Rectal smooth muscle tissue (tissue), 1 donor: ENCODE results near the gene CTSW.
"Not testable (repeated sequence)": the region's sequence is repeated elsewhere in the genome, so short reads cannot be mapped to it uniquely, and the experiment has no call there.

ENCODE experiments used
- H3K27ac ChIP-seq: one replicate; pipeline ENCODE4 v1.7.0; 2013; ENCODE audit warnings: low read depth, low read length, inconsistent platforms
- H3K27me3 ChIP-seq: one replicate; pipeline ENCODE4 v1.7.0; 2013; ENCODE audit warnings: low read length; ENCODE audit not compliant: control insufficient read depth, insufficient read depth
- H3K36me3 ChIP-seq: one replicate; pipeline ENCODE4 v1.7.0; 2013; ENCODE audit warnings: low read length; ENCODE audit not compliant: control insufficient read depth, insufficient read depth
- H3K4me1 ChIP-seq: one replicate; pipeline ENCODE4 v1.7.0; 2013; ENCODE audit warnings: low read length; ENCODE audit not compliant: control insufficient read depth, insufficient read depth
- H3K4me3 ChIP-seq: one replicate; pipeline ENCODE4 v1.7.0; 2013; ENCODE audit warnings: low read length
- H3K9ac ChIP-seq: one replicate; pipeline ENCODE4 v1.7.0; 2013; ENCODE audit warnings: low read length

The CTSW gene, protein sequence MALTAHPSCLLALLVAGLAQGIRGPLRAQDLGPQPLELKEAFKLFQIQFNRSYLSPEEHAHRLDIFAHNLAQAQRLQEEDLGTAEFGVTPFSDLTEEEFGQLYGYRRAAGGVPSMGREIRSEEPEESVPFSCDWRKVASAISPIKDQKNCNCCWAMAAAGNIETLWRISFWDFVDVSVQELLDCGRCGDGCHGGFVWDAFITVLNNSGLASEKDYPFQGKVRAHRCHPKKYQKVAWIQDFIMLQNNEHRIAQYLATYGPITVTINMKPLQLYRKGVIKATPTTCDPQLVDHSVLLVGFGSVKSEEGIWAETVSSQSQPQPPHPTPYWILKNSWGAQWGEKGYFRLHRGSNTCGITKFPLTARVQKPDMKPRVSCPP

DNA sequence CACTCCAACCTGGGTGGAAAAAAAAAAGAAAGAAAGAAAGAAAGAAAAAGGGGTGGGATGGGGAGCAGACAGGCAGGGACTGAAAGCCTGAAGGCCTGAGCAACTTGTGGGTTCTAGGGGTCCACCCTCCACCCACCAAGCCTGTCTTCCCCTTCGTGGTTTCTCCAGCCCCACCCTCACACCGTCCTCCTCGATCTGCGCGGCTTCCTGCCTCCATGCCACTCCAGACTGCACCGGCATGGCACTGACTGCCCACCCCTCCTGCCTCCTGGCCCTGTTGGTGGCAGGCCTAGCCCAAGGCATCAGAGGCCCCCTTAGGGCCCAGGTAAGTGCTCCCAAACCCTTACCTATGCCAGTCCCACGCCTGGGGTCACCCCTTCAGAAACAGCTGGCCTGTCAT is at the start of gene CTSW:
CTSW (plus strand) TSS at position 221 of the 400 bp plus-strand sequence; CDS start at position 239, 18 bp downstream.
- Histone ChIP-seq H3K27ac (no peak within 1 kb of the TSS), H3K36me3 (peaks cover 14% of the 10 kb centered on the region), H3K4me1 (no peaks in the 10 kb centered on the region), H3K4me3 (no peak within 1 kb of the TSS), H3K9ac (no peak within 1 kb of the TSS), H3K27me3 (no peaks in the 10 kb centered on the region)

DNA sequence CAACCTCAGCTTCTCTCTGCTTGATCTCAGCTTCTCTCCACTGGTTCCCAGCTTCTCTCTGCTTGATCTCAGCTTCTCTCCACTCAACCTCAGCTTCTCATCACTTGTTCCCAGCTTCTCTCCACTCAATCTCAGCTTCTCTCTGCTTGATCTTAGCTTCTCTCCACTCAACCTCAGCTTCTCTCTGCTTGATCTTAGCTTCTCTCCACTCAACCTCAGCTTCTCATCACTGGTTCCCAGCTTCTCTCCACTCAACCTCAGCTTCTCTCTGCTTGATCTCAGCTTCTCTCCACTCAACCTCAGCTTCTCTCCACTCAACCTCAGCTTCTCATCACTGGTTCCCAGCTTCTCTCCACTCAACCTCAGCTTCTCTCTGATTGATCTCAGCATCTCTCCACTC is 47.4 kb upstream of the CTSW start:
- not testable (repeated sequence) for H3K9ac ChIP-seq, H3K27ac ChIP-seq, H3K36me3 ChIP-seq, H3K4me3 ChIP-seq, H3K27me3 ChIP-seq, H3K4me1 ChIP-seq

DNA sequence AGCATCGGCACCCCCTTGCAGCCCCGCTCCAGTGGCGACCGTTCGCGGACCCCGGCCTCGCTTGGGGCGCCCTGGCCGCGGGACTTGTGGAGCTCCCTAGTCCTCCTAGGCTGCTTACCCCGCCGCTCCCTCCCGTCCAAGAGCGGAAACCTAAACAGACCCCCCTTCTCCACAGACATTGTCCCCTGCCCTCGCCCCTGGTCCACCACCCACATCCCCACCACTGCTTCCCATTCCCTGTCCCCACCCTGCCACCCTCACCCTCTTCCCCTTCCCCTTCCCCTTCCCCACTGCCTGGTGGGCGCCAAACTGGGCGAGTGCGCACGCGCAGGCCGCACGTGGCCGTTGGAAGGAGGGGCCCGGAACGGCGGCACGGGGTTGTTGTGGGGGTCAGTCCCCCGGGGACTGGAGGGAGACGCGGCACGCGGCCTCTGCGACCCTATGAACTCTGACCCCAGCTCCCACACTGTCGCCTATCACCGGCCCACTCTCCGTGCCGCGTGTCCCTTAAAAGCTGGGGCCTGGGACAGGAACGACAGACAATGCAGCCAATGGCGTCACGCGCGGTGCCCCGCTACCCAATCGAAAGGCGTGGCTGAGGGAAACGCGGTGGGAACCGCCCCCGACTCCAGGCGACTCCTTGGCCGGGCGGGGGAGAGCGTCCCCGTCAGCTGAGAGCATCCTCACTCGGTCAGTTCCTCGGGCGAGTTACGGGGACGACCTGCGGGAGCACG is 46.2 kb upstream of the CTSW start, which contains the start of gene SNX32:
SNX32 (plus strand) TSS at position 667 of the 734 bp plus-strand sequence. CDS start 103 bp downstream, outside the sequence.
- peak within 1 kb of the TSS; percentile 73 for H3K4me3 ChIP-seq
- no peaks in the 10 kb centered on the region for H3K27me3 ChIP-seq
- peak within 1 kb of the TSS; percentile 64 for H3K9ac ChIP-seq
- H3K27ac ChIP-seq: peak within 1 kb of the TSS; percentile 56
- H3K36me3 ChIP-seq: no peaks in the 10 kb centered on the region
- H3K4me1 ChIP-seq: peaks cover 10% of the 10 kb centered on the region

DNA sequence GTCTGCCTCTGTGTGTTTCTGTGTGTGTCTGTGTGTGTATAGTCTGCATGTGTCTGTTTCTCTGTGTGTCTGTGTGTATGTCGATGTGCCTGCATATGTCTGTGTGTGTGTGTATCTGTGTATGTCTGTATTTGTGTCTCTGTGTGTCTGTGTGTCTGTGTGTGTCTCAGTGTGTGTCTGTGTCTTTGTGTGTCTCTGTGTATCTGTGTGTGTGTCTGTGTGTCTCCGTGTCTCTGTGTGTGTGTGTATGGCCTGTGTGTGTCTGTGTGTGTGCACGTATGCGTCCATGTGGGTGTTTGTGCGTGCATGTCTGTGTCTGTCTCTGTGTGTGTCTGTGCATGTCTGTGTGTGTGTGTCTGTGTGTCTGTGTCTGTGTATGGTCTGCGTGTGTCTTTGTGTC is 45.4 kb upstream of the CTSW start:
- no peak overlapping the region for H3K9ac ChIP-seq
- H3K4me1 ChIP-seq: peaks cover 10% of the 10 kb centered on the region
- H3K27me3 ChIP-seq: no peaks in the 10 kb centered on the region
- no peak overlapping the region for H3K27ac ChIP-seq
- H3K36me3 ChIP-seq: no peaks in the 10 kb centered on the region
- peak overlapping the region; percentile 73 for H3K4me3 ChIP-seq

DNA sequence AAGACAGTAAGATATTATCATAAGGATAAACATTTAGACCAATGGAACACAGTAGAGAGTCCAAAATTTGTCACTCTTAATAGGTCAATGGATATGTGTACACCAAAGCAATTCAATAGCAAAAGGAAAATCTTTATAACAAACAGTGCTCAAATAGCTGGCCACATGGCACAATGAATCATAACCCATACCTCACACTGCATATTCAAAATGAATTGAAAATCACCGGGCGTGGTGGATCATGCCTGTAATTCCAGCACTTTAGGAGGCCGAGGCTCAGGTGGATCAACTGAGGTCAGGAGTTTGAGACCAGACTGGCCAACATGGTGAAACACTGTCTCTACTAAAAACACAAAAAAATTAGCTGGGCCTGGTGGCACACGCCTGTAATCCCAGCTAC is 37.5 kb upstream of the CTSW start:
- Histone ChIP-seq H3K9ac (no peak overlapping the region), H3K27me3 (no peaks in the 10 kb centered on the region), H3K4me3 (no peak overlapping the region), H3K27ac (no peak overlapping the region), H3K36me3 (no peaks in the 10 kb centered on the region), H3K4me1 (no peaks in the 10 kb centered on the region)

DNA sequence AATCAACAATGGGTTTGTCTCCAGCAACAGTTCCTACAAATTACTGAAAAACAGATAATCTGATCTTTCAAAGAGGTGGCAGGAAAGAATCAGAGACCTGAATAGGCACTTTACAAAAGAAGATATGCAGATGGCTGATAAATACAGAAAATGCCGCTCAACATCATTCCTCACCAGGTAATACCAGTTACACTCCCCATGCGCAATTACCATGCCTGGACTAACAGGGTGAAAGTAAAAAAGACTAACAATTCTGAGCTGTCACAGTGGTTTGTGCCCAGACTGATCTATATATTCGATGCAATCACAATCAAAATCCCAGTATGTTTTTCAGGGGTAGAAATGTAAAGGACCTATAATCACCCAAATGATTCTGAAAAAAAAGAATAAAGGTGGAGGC is 35.8 kb upstream of the CTSW start:
- Histone ChIP-seq H3K27ac (no peak overlapping the region), H3K4me1 (no peaks in the 10 kb centered on the region), H3K9ac (no peak overlapping the region), H3K27me3 (no peaks in the 10 kb centered on the region), H3K36me3 (no peaks in the 10 kb centered on the region), H3K4me3 (no peak overlapping the region)

DNA sequence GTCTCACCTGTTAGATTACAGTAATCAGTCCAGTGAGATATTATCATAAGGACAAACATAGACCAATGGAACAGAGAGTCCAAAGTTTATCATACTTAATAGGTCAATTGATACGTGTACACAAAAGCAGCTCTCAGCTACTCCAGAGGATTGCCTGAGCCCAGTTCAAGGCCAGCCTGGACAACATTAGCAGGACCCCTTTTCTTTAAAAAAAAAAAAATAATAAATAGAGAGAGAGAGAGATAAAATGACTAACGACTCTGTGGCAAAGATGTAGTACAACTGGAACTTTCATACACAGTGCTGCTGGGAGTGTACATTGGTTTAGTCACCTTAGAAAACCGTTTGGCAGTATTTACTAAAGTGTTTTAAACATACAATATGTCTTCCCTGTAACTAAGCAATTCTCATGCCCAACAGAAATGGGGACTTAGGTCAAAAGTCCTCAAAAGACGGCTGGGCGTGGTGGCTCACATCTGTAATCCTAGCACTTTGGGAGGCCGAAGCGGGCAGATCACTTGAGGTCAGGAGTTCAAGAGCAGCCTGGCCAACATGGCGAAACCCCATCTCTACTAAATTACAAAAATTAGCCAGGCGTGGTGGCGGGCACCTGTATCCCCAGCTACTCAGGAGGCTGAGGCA is 35.3 kb upstream of the CTSW start:
- H3K4me3 ChIP-seq: no peak overlapping the region
- no peaks in the 10 kb centered on the region for H3K27me3 ChIP-seq
- H3K27ac ChIP-seq: no peak overlapping the region
- no peak overlapping the region for H3K9ac ChIP-seq
- H3K4me1 ChIP-seq: no peaks in the 10 kb centered on the region
- no peaks in the 10 kb centered on the region for H3K36me3 ChIP-seq

DNA sequence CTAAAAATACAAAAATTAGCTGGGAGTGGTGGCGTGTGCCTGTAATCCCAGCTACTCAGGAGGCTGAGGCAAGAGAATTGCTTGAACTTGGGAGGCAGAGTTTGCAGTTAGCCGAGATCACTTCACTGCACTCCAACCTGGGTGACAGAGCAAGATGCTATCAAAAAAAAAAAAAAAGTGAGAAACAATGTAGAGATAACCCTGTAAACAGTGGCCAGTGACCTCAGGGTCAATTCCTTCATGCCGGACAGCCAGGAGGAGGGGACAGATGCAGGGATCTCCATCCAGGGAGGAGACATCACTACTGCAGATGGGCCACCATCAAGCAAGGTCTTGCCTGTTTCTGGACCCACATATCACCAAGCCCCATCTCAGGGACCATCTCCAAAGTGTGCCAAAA is 31.9 kb upstream of the CTSW start:
- H3K27ac ChIP-seq: no peak overlapping the region
- H3K9ac ChIP-seq: no peak overlapping the region
- no peaks in the 10 kb centered on the region for H3K27me3 ChIP-seq
- H3K4me3 ChIP-seq: no peak overlapping the region
- peaks cover 8% of the 10 kb centered on the region for H3K36me3 ChIP-seq
- H3K4me1 ChIP-seq: no peaks in the 10 kb centered on the region

DNA sequence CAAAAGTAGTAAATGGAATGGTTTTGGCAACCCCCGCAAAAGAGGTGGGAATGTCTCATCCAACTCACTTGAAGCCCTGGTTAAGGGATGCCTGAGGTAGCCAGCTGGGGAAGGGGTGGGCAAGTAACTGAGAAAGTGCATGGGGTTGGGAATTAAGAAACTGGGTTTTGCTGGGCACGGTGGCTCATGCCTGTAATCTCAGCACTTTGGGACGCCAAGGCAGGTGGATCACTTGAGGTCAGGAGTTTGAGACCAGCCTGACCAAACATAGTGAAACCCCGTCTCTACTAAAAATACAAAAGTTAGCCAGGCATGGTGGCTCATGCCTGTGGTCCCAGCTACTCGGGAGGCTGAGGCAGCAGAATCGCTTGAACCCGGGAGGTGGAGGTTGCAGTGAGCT is 30.9 kb upstream of the CTSW start:
- H3K4me3 ChIP-seq, H3K27me3 ChIP-seq, H3K9ac ChIP-seq, H3K4me1 ChIP-seq, H3K27ac ChIP-seq: not testable (repeated sequence)
- H3K36me3 ChIP-seq: peaks cover 14% of the 10 kb centered on the region

DNA sequence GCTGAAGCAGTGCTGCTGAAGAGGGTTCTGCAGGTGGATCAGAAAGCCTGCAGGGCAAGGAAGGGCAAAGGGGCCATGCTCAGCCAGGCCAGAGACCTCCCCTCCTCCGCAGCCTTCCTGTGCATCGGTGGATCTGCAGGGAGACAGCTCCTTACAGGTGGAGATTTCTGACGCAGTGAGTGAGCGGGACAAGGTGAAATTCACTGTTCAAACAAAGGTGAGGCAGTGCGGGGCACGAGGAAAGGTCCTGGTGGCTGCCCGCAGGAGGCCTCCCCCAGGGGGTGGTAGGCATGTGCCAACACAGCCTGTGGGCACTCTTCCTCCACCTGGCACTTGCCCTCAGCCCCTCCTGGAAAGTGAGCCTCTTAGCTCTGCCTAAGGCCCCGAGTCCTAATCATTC is 30.3 kb upstream of the CTSW start:
- Histone ChIP-seq H3K27ac (no peak overlapping the region), H3K36me3 (peaks cover 20% of the 10 kb centered on the region), H3K4me3 (no peak overlapping the region), H3K4me1 (no peaks in the 10 kb centered on the region), H3K9ac (no peak overlapping the region), H3K27me3 (no peaks in the 10 kb centered on the region)

DNA sequence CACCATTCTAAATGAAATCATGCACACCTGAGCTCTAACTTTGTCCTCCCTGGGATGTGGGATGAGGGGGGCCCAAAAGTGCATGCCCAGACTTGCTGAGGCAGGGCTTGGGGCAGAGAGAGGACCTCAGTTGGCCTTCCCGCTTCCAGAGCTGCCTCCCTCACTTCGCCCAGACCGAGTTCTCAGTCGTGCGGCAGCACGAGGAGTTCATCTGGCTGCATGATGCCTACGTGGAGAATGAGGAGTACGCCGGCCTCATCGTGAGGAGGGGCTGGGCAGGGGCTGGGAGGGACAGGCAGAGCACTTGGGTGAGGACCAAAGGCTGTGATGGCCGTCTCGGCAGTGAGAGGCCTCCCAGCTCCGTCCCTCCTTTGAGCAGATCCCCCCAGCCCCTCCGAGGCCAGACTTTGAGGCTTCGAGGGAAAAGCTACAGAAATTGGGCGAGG is 29.8 kb upstream of the CTSW start:
- peaks cover 24% of the 10 kb centered on the region for H3K36me3 ChIP-seq
- H3K27me3 ChIP-seq: no peaks in the 10 kb centered on the region
- H3K4me1 ChIP-seq: no peaks in the 10 kb centered on the region
- no peak overlapping the region for H3K9ac ChIP-seq
- H3K4me3 ChIP-seq: no peak overlapping the region
- no peak overlapping the region for H3K27ac ChIP-seq

DNA sequence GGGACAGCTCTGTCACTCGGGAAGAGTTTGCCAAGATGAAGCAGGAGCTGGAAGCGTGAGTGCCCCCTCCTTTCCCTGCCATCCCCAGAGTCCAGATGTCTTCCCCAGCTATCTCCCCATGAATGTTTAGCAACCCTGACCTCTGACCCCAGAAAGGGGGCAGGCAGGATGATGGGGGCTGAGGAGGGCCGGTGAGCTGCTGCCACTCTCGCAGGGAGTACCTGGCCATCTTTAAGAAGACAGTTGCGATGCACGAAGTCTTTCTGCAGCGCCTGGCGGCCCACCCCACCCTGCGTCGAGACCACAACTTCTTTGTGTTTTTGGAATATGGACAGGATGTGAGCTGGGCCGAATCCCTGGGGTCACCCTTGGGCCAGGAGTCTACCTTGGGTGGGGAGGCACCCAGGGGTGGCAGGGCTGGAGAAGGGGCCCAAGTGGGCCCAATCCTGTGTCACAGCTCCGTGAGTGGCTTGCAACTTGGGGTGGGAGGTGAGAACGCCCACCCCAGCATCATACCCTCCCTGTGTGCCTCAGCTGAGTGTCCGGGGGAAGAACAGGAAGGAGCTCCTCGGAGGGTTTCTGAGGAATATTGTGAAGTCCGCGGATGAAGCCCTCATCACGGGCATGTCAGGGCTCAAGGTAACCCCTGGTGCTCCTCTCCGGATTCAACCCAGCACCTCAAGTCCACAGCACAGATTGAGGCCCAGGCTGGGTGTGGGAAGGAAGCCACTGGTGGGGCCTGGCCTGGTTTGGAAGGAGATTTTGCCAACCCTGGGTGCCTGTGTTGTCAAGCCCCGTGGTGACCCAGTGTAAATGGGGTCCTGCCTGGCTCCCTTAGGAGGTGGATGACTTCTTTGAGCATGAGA is 29.2 kb upstream of the CTSW start:
- H3K36me3 ChIP-seq: peaks cover 30% of the 10 kb centered on the region

More for the DNA sequence above, 29.2 kb upstream of the CTSW start:
- Histone ChIP-seq H3K9ac (no peak overlapping the region), H3K4me3 (no peak overlapping the region), H3K4me1 (no peaks in the 10 kb centered on the region), H3K27ac (no peak overlapping the region), H3K27me3 (no peaks in the 10 kb centered on the region)
